Ishikawa (cell line): ENCODE data around the gene FAM174C.

Source experiments
- CEBPB ChIP-seq: IDR thresholded peaks from 2 replicates; pipeline ENCODE4 v1.6.1; 2012
- CREB1 ChIP-seq: IDR thresholded peaks from 2 replicates; pipeline ENCODE4 v1.6.1; 2012; ENCODE audit warnings: low read depth
- EGR1 ChIP-seq: IDR thresholded peaks from 2 replicates; pipeline ENCODE4 v1.6.1; 2012
- EP300 ChIP-seq: IDR thresholded peaks from 2 replicates; pipeline ENCODE4 v1.6.1; 2012; ENCODE audit warnings: borderline replicate concordance
- FOXM1 ChIP-seq: IDR thresholded peaks from 2 replicates; pipeline ENCODE4 v1.6.1; 2012; ENCODE audit warnings: low read depth, borderline replicate concordance
- MAX ChIP-seq: IDR thresholded peaks from 2 replicates; pipeline ENCODE4 v1.6.1; 2012
- NFIC ChIP-seq: IDR thresholded peaks from 2 replicates; pipeline ENCODE4 v1.6.1; 2012
- RAD21 ChIP-seq: IDR thresholded peaks from 2 replicates; pipeline ENCODE4 v1.6.1; 2012; ENCODE audit warnings: low read depth
- REST ChIP-seq: IDR thresholded peaks from 2 replicates; pipeline ENCODE4 v1.6.1; 2012; ENCODE audit warnings: low read depth, mild to moderate bottlenecking
- TAF1 ChIP-seq: IDR thresholded peaks from 2 replicates; pipeline ENCODE4 v1.6.1; 2012; ENCODE audit warnings: low read depth, mild to moderate bottlenecking
- TCF12 ChIP-seq: IDR thresholded peaks from 2 replicates; pipeline ENCODE4 v1.6.1; 2012; ENCODE audit warnings: low read depth
- TEAD4 ChIP-seq: IDR thresholded peaks from 2 replicates; pipeline ENCODE4 v1.6.1; 2012
- YY1 ChIP-seq: IDR thresholded peaks from 2 replicates; pipeline ENCODE4 v1.6.1; 2012; ENCODE audit warnings: low read depth
- ZBTB7A ChIP-seq: IDR thresholded peaks from 2 replicates; pipeline ENCODE4 v1.6.1; 2012; ENCODE audit warnings: low read depth

GRCh38 chr19:1262623-1263123, 12.7 kb upstream of the FAM174C start:
- TF ChIP-seq CREB1 (no peak), CEBPB (no peak), EGR1 (peak; percentile 95), YY1 (no peak), TAF1 (no peak), RAD21 (no peak), TEAD4 (peak; percentile 82), NFIC (no peak), EP300 (peak; percentile 69), REST (no peak), MAX (peak; percentile 1; the same call in 1 of the 2 replicates), FOXM1 (no peak), TCF12 (peak; percentile 63; the same call in 1 of the 2 replicates), ZBTB7A (peak; percentile 94)
